22Rv1 (cell line): ENCODE results near the gene G3BP1.
A peak's percentile ranks its signal among the peaks of the same experiment; 100 is the strongest.

Source experiments
- H3K27ac ChIP-seq: fragments of 450-650 bp; 2 replicates; pipeline ENCODE4 v1.5.1; 2017
- ZFX ChIP-seq: fragments of 450-650 bp; IDR thresholded peaks from 2 replicates; pipeline ENCODE4 v1.6.1; 2017; ENCODE audit warnings: antibody characterized with exemption, borderline replicate concordance
- TF ChIP-seq, protein P1 (sequence below): fragments of 450-650 bp; IDR thresholded peaks from 2 replicates; pipeline ENCODE4 v1.5.1; 2017; ENCODE audit warnings: mild to moderate bottlenecking

The G3BP1 gene

GRCh38 chr5:151812757-151813309 lies 41.1 kb downstream of the G3BP1 start:
- H3K27ac ChIP-seq = no peak overlapping the region
- no peak for TF ChIP-seq ZFX
- TF ChIP-seq, protein P1, sequence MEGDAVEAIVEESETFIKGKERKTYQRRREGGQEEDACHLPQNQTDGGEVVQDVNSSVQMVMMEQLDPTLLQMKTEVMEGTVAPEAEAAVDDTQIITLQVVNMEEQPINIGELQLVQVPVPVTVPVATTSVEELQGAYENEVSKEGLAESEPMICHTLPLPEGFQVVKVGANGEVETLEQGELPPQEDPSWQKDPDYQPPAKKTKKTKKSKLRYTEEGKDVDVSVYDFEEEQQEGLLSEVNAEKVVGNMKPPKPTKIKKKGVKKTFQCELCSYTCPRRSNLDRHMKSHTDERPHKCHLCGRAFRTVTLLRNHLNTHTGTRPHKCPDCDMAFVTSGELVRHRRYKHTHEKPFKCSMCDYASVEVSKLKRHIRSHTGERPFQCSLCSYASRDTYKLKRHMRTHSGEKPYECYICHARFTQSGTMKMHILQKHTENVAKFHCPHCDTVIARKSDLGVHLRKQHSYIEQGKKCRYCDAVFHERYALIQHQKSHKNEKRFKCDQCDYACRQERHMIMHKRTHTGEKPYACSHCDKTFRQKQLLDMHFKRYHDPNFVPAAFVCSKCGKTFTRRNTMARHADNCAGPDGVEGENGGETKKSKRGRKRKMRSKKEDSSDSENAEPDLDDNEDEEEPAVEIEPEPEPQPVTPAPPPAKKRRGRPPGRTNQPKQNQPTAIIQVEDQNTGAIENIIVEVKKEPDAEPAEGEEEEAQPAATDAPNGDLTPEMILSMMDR = no peak

DNA sequence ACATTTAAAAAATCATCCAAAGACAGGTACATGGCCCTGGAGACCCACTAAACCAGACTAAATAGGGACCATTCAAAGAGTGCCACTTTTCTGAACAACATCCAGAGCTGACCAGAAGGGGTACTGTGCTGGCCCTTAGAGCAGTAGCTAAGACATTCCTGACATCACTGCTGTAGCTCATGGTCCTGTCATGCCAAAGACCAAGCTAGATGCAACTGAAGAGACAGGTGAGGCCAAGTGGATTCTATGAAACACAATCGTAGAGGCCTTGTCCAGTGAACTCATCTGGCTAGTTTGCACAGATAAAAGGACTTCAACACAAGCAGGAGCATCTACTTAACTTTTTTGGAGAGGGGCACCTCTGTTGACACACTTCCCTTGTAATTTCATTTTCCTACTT lies 43.3 kb downstream of the G3BP1 start:
- no peak overlapping the region for H3K27ac ChIP-seq
- TF ChIP-seq, protein P1 = no peak
- TF ChIP-seq ZFX = no peak

- H3K27ac ChIP-seq = no peak overlapping the region
- TF ChIP-seq, protein P1 = no peak
- TF ChIP-seq ZFX = no peak
Measured at GRCh38 chr5:151819830-151820229, 48.1 kb downstream of the G3BP1 start.

DNA sequence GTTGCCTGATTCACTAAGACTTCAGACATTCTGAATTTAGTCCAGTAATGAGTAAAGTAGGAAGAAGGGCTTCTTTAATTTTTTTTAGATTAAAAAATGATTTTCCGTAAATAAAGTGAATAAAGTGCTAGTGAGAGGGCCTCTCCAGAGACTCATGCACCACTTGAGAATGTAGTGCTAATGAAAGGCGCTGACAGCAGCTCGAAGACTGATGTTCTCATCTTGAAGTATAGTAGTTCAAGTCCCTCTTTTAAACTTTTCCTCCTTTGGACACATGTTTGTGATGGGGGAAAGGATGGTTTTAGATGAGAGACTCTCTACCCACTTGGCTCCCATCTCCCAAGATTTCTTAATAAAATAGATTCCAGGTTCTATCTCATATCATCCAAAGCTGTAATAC lies 48.5 kb downstream of the G3BP1 start:
- no peak overlapping the region for H3K27ac ChIP-seq
- TF ChIP-seq, protein P1 = no peak
- no peak for TF ChIP-seq ZFX

DNA sequence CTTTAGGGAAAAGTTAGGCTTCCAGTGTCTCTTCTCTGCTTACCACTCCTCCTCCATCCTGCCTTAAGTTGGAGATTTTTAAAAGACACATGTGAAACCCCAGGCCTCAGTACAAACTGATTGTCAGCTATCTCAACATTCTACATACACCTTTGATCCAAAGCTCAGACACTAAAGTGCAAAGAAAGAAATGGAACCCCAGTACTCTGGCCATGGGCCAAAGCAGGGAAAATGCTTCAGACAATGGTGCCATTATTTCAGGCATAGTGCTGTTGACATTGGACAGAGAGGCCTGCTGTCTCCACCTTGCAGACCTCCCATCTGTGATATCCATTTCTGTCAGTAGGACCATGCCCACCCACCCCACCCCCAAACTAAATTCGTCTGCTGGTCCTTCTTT lies 49.1 kb downstream of the G3BP1 start:
- no peak overlapping the region for H3K27ac ChIP-seq

GRCh38 chr5:151822141-151822540 lies 50.4 kb downstream of the G3BP1 start:
- no peak for TF ChIP-seq ZFX
- TF ChIP-seq, protein P1 = no peak

More for the DNA sequence above, 49.1 kb downstream of the G3BP1 start:
- TF ChIP-seq ZFX = no peak
- TF ChIP-seq, protein P1 = no peak

DNA sequence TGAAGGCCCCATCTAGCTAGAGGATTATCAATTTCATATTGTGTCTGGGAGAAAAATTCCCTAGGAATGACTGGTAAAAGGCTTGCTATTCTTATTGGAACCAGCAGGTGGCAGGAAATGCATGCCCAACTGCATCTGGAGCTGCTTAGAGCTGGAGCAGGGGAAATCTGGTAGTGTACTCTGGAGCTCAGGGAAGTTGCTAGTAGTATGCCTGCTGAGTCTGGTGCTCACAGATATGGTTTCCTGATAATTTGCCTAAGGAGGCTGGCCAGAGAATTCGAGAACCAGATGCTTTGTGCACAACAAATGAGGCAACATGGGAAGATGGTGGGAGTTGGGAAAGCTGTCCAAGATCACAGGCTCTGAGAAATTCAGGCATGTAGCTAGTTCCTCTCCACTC lies 53.7 kb downstream of the G3BP1 start:
- H3K27ac ChIP-seq = no peak overlapping the region
- no peak for TF ChIP-seq ZFX
- TF ChIP-seq, protein P1 = peak; percentile 85

More at GRCh38 chr5:151822141-151822540, 50.4 kb downstream of the G3BP1 start:
- no peak overlapping the region for H3K27ac ChIP-seq
